Measurements from ENCODE around the gene DCP2.

- TF ChIP-seq CTCF (IDR thresholded peaks at IDR 0.05) = no peak
- TF ChIP-seq POLR2A (IDR thresholded peaks at IDR 0.05) = no peak
These were observed 47.1 kb upstream of the DCP2 start for GRCh38 chr5:112929336-112930081.

All from breast epithelium (tissue), 3 donors.